CD14-positive monocyte (primary cell): ENCODE data around the gene QSER1. TPM values are rescaled to one million over a fixed set of nuclear protein-coding genes. Genes with fewer than 3 reads are reported as not detected.

ENCODE experiments used
- DNase-seq, 3 donors: peaks; one replicate each; pipeline ENCODE4 v3.0.0-alpha.2; 2011 to 2022
- H2AFZ ChIP-seq: 2 replicates; pipeline ENCODE4 v1.6.0; 2012; ENCODE audit warnings: mild to moderate bottlenecking, low read depth, low read length, inconsistent platforms; ENCODE audit not compliant: insufficient read depth, poor library complexity, severe bottlenecking
- H3K27ac ChIP-seq, 2 donors: 1 replicate in 1 of 2; 2 replicates in 1 of 2; pipeline ENCODE4 v1.5.1; 2012 to 2013; ENCODE audit warnings: low read length in 2 of 2, control low read depth in 1 of 2, inconsistent platforms in 1 of 2, low read depth in 1 of 2, mild to moderate bottlenecking in 1 of 2
- H3K27me3 ChIP-seq, 2 donors: one replicate each; pipeline versions ENCODE4 v1.6.0 to v1.6.1; 2011 to 2013; ENCODE audit warnings: low read length in 2 of 2; ENCODE audit not compliant: control insufficient read depth in 2 of 2, insufficient read depth in 2 of 2
- H3K36me3 ChIP-seq, 2 donors: replicated peaks in 1 of 2; 1 replicate in 1 of 2; 2 replicates in 1 of 2; pipeline versions ENCODE4 v1.5.1 to v1.6.1; 2012 to 2013; ENCODE audit warnings: low read length in 2 of 2, control low read depth in 1 of 2, inconsistent platforms in 1 of 2, mild to moderate bottlenecking in 1 of 2; ENCODE audit not compliant: insufficient read depth in 2 of 2, control insufficient read depth in 1 of 2
- H3K4me1 ChIP-seq, 2 donors: 1 replicate in 1 of 2; 2 replicates in 1 of 2; pipeline versions ENCODE4 v1.5.1 to v1.6.1; 2012 to 2013; ENCODE audit warnings: low read length in 2 of 2, control low read depth in 1 of 2, inconsistent platforms in 1 of 2, mild to moderate bottlenecking in 1 of 2, moderate library complexity in 1 of 2; ENCODE audit not compliant: insufficient read depth in 2 of 2, control insufficient read depth in 1 of 2
- H3K4me2 ChIP-seq: replicated peaks from 2 replicates; pipeline ENCODE3; 2012; ENCODE audit warnings: low read length, moderate library complexity, mild to moderate bottlenecking; ENCODE audit not compliant: poor library complexity, severe bottlenecking; ENCODE audit errors: extremely low read depth
- H3K4me3 ChIP-seq, 3 experiments: fragments of 200-600 bp in 1 of 3; sonication (generic) in 1 of 3; replicated peaks in 1 of 3; 1 replicate in 2 of 3; 2 replicates in 1 of 3; pipeline ENCODE4 v1.5.1; 2011 to 2013; ENCODE audit warnings: low read length in 3 of 3, mild to moderate bottlenecking in 3 of 3, control low read depth in 2 of 3, low read depth in 2 of 3, inconsistent platforms in 1 of 3, moderate library complexity in 1 of 3
- H3K79me2 ChIP-seq: 2 replicates; pipeline ENCODE4 v1.6.0; 2012; ENCODE audit warnings: mild to moderate bottlenecking, control low read depth, inconsistent platforms, low read length, moderate library complexity; ENCODE audit not compliant: insufficient read depth
- H3K9ac ChIP-seq: 2 replicates; pipeline ENCODE4 v1.6.0; 2017; ENCODE audit warnings: low read length, mild to moderate bottlenecking; ENCODE audit not compliant: insufficient read depth, poor library complexity, severe bottlenecking
- H3K9me3 ChIP-seq, 2 donors: replicated peaks in 1 of 2; 1 replicate in 1 of 2; 2 replicates in 1 of 2; pipeline versions ENCODE4 v1.5.1 to v1.6.1; 2012 to 2013; ENCODE audit warnings: low read length in 2 of 2, control low read depth in 1 of 2; ENCODE audit not compliant: control insufficient read depth in 1 of 2, insufficient read depth in 1 of 2
- H4K20me1 ChIP-seq: 2 replicates; pipeline ENCODE4 v1.6.0; 2012; ENCODE audit warnings: mild to moderate bottlenecking, low read length, control low read depth, moderate library complexity; ENCODE audit not compliant: insufficient read depth
- H3K27ac Mint-ChIP-seq, 7 donors: one replicate each; pipeline ENCODE4 v1.8.0; 2020; ENCODE audit warnings: mild to moderate bottlenecking in 7 of 7, mixed read lengths in 7 of 7, moderate library complexity in 6 of 7, inconsistent platforms in 2 of 7
- H3K27me3 Mint-ChIP-seq, 3 donors: one replicate each; pipeline ENCODE4 v1.8.0; 2021 to 2022; ENCODE audit warnings: low read depth in 3 of 3, mild to moderate bottlenecking in 3 of 3, mixed read lengths in 3 of 3, moderate library complexity in 3 of 3, inconsistent platforms in 1 of 3
- H3K36me3 Mint-ChIP-seq, 2 donors: one replicate each; pipeline ENCODE4 v1.8.0; 2020; ENCODE audit warnings: mixed read lengths in 2 of 2, inconsistent platforms in 1 of 2, mild to moderate bottlenecking in 1 of 2
- H3K4me1 Mint-ChIP-seq: one replicate; pipeline ENCODE4 v1.8.0; 2020; ENCODE audit warnings: mild to moderate bottlenecking, mixed read lengths
- H3K4me3 Mint-ChIP-seq, 2 donors: one replicate each; pipeline ENCODE4 v1.8.0; 2020; ENCODE audit warnings: mild to moderate bottlenecking in 2 of 2, mixed read lengths in 2 of 2, moderate library complexity in 1 of 2
- H3K9me3 Mint-ChIP-seq, 7 donors: one replicate each; pipeline ENCODE4 v1.8.0; 2020 to 2022; ENCODE audit warnings: mixed read lengths in 7 of 7, mild to moderate bottlenecking in 6 of 7, moderate library complexity in 6 of 7, inconsistent platforms in 2 of 7
- WGBS: methylation state at CpG from one replicate; pipeline ENCODE4 v1.1.5; 2013; ENCODE audit warnings: missing lambda C conversion rate; ENCODE audit not compliant: insufficient coverage; 5-methylcytosine and 5-hydroxymethylcytosine counted together
- intact Hi-C, 2 donors: fragments of 100-400 bp; cut with micrococcal nuclease; formaldehyde crosslinking; loops; one replicate each; pipeline versions ENCODE4 v1.15.0 to v1.15.1; 2023
- polyA plus RNA-seq, 3 donors: library from polyadenylated mRNA; depleted of rRNA in 1 of 3; unstranded in 2 of 3; stranded (reverse) in 1 of 3; fragments of 300-500 nt in 2 of 3; fragments of >200 nt in 1 of 3; fragmentation: Illumina TruSeq in 2 of 3; gene quantifications; 1 replicate in 2 of 3; 2 replicates in 1 of 3; pipeline ENCODE4 v1.2.3, GENCODE V29; 2012 to 2021
- TF ChIP-seq, protein P1 (sequence below): fragments of 200-600 bp; IDR thresholded peaks from one replicate; pipeline ENCODE4 v1.8.0; 2022; ENCODE audit warnings: antibody characterized with exemption, mild to moderate bottlenecking

The QSER1 gene
- polyA plus RNA-seq, 3 donors = 1.1 to 7.0 (median 2.5) TPM

DNA sequence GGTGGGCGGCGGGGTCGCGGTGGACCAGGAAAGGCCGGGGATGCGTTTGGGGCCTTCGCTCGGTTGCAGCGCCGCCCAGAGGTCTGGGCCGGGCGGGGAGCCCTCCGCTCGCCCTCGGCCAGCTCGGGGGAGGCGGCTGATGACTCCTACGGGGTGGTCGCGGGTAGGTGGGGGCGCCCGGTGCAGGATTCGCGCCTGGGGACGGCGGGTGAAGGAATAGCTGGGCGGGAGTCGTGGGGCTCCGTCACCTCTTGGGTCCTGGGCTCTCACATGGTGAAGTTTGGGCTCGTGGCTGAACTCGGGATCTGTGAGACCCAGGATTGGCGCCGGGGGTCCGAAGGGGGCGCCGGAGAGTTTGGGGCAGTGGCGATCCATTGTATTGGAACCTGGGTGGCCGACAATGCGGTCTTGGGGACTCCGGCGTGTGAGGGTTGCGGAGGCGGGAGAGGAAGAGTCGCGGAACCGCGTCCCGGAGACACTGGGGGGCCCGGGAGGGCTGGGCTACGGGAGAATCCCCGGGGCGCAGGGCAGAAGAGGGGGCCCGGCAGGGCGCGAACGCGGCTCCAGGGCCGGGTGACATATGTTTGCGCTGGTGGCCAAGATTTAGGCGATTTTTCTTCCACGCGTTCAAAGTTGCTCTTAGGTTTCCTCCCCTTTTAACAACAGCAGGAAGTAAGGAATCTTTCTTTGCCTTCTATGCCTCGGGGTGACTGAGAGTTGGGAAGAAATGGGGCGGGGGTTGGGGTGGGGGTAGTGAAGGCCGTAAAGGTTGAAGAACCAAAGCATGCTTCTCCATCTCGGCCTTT is 935 bp downstream of the QSER1 start:
- Histone ChIP-seq H3K4me3 (peak overlapping the region; percentile 60 to 96 (median 93)), H3K79me2 (peaks cover 55% of the 10 kb centered on the region), H2AFZ (peak overlapping the region; percentile 95), H4K20me1 (no peaks in the 10 kb centered on the region), H3K27ac (peak overlapping the region; percentile 76), H3K36me3 (no peaks in the 10 kb centered on the region), H3K9me3 (no peaks in the 10 kb centered on the region), H3K4me2 (peak overlapping the region; percentile 91), H3K4me1 (peaks cover 14 to 24% of the 10 kb centered on the region in 2 donors), H3K27me3 (no peaks in the 10 kb centered on the region), H3K9ac (peak overlapping the region; percentile 85)
- TF ChIP-seq, protein P1, sequence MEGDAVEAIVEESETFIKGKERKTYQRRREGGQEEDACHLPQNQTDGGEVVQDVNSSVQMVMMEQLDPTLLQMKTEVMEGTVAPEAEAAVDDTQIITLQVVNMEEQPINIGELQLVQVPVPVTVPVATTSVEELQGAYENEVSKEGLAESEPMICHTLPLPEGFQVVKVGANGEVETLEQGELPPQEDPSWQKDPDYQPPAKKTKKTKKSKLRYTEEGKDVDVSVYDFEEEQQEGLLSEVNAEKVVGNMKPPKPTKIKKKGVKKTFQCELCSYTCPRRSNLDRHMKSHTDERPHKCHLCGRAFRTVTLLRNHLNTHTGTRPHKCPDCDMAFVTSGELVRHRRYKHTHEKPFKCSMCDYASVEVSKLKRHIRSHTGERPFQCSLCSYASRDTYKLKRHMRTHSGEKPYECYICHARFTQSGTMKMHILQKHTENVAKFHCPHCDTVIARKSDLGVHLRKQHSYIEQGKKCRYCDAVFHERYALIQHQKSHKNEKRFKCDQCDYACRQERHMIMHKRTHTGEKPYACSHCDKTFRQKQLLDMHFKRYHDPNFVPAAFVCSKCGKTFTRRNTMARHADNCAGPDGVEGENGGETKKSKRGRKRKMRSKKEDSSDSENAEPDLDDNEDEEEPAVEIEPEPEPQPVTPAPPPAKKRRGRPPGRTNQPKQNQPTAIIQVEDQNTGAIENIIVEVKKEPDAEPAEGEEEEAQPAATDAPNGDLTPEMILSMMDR = peak; percentile 64
- Mint-ChIP-seq H3K4me1 (peaks cover 25% of the 10 kb centered on the region), H3K4me3 (peak overlapping the region; percentile 95 to 97), H3K27ac (peak overlapping the region; percentile 79 to 95 (median 92)), H3K9me3 (peaks cover 0 to 4% (median 0%) of the 10 kb centered on the region in 7 donors), H3K36me3 (peaks cover 0 to 4% of the 10 kb centered on the region in 2 donors), H3K27me3 (peaks cover 2 to 6% (median 3%) of the 10 kb centered on the region in 3 donors)
- peak in 2 of 3 donors; percentile 22 to 26 for DNase-seq
- intact Hi-C loops = loop anchor here (5.0 to 10.0 kb wide), 2 partner anchors 41 to 309 kb away; partner anchors contain the start of gene EIF3M (in 1 of the 2)
- WGBS = under 1% methylated on average over 59 of the region's 66 CpGs

- peak overlapping the region; percentile 91 for H3K4me2 ChIP-seq
- Mint-ChIP-seq H3K4me3 (peak overlapping the region; percentile 95 to 97), H3K27ac (peak overlapping the region; percentile 50 to 95 (median 92)), H3K4me1 (peaks cover 28% of the 10 kb centered on the region), H3K36me3 (peaks cover 0 to 7% of the 10 kb centered on the region in 2 donors), H3K9me3 (peaks cover 0 to 4% (median 0%) of the 10 kb centered on the region in 7 donors), H3K27me3 (peaks cover 2 to 6% (median 3%) of the 10 kb centered on the region in 3 donors)
- TF ChIP-seq, protein P1 = no peak
- H3K27ac ChIP-seq = peak overlapping the region; percentile 76
- H3K9ac ChIP-seq = peak overlapping the region; percentile 85
- WGBS = 3% methylated on average over 5 of the region's 14 CpGs
- DNase-seq = peak; percentile 44 to 73 (median 64)
- H3K9me3 ChIP-seq = no peaks in the 10 kb centered on the region
- peaks cover 14 to 24% of the 10 kb centered on the region in 2 donors for H3K4me1 ChIP-seq
- H4K20me1 ChIP-seq = no peaks in the 10 kb centered on the region
- intact Hi-C loops = loop anchor here (5.0 to 10.0 kb wide), 2 partner anchors 42 to 309 kb away; partner anchors contain the start of gene EIF3M (in 1 of the 2)
- H3K36me3 ChIP-seq = peaks cover 0 to 3% of the 10 kb centered on the region in 2 donors
- H2AFZ ChIP-seq = peak overlapping the region; percentile 95
- peak overlapping the region; percentile 60 to 96 (median 93) for H3K4me3 ChIP-seq
- H3K27me3 ChIP-seq = no peaks in the 10 kb centered on the region
- peaks cover 62% of the 10 kb centered on the region for H3K79me2 ChIP-seq
Measured at GRCh38 chr11:32894149-32894827, 1.7 kb downstream of the QSER1 start.
